Mucosa of descending colon (tissue), 3 donors: ENCODE measurements around the gene SLC4A2. TPM values are rescaled to one million over a fixed set of nuclear protein-coding genes. Genes with fewer than 3 reads are reported as not detected.

ENCODE experiments used
- ATAC-seq: fragments of 200-7000 bp; cut with Tn5 transposase; one replicate; pipeline ENCODE4 v1.9.1; 2020; ENCODE audit warnings: mild to moderate bottlenecking, moderate library complexity
- DNase-seq, 3 donors: peaks; one replicate each; pipeline ENCODE4 v3.0.0-alpha.2; 2020
- H3K36me3 ChIP-seq: fragments of 200-600 bp; one replicate; pipeline ENCODE4 v1.8.0; 2021; ENCODE audit warnings: low read depth, mild to moderate bottlenecking
- H3K4me1 ChIP-seq: fragments of 200-600 bp; one replicate; pipeline ENCODE4 v1.8.0; 2021; ENCODE audit warnings: low read depth, mild to moderate bottlenecking
- H3K4me3 ChIP-seq: fragments of 200-600 bp; one replicate; pipeline ENCODE4 v1.8.0; 2021; ENCODE audit warnings: mild to moderate bottlenecking
- H3K9me3 ChIP-seq: fragments of 200-600 bp; one replicate; pipeline ENCODE4 v1.8.0; 2021; ENCODE audit warnings: mild to moderate bottlenecking
- intact Hi-C, 2 donors: fragments of 100-400 bp; cut with DNase I in 1 of 2; cut with micrococcal nuclease in 1 of 2; formaldehyde crosslinking; loops; one replicate each; pipeline versions ENCODE4 v1.11.0 to v1.11.1; 2022; cut with DNase I, micrococcal nuclease
- total RNA-seq, 3 donors: library from RNA; stranded (reverse); fragmentation: NEBNext Ultra II Directional in 2 of 3; extraction: Animal tissue kit (Norgen Biotek cat#: 25700) in 2 of 3; gene quantifications; one replicate each; pipeline versions ENCODE4 v1.2.1 to v1.2.4, GENCODE V29; 2021 to 2023
- TF ChIP-seq, protein P1 (sequence below): fragments of 200-600 bp; IDR thresholded peaks from one replicate; pipeline ENCODE4 v1.8.0; 2022; ENCODE audit warnings: antibody characterized with exemption, mild to moderate bottlenecking
- donor health status: DM: no; HTN: no; CAD: no; lungs with moderate emphysema.
- donor health status: DM: no; HTN: no; CAD: no.
- donor health status: DM: no; HTN: yes; CAD: no.

Gene SLC4A2
- total RNA-seq, 3 donors from 2014 or later: 82.2 to 168 (median 89.5) TPM

DNA sequence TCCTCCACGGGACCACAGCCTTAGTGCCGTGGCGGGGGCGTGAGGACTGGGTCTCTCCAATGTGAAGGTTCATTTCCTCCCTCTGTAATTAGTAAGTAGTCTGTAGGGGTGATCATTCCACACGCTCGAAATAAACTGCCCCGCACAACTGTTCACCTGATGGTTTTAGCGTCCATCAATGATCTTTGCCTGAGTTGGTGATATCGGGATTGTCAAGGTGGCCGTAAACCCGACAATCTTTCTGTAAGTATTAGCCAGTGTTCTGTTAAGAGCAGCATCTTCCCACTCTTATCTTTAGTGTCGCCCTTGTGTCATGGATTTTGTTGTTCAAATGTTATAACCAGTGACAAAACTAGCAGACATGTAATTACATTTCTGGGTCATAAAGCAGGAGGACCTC is 44.6 kb downstream of the SLC4A2 start:
- Histone ChIP-seq H3K4me3 (no peak overlapping the region), H3K9me3 (no peaks in the 10 kb centered on the region), H3K36me3 (no peaks in the 10 kb centered on the region), H3K4me1 (no peaks in the 10 kb centered on the region)
- intact Hi-C loops: no loop called here
- ATAC-seq (no peak), DNase-seq (no peak)
- TF ChIP-seq, protein P1, sequence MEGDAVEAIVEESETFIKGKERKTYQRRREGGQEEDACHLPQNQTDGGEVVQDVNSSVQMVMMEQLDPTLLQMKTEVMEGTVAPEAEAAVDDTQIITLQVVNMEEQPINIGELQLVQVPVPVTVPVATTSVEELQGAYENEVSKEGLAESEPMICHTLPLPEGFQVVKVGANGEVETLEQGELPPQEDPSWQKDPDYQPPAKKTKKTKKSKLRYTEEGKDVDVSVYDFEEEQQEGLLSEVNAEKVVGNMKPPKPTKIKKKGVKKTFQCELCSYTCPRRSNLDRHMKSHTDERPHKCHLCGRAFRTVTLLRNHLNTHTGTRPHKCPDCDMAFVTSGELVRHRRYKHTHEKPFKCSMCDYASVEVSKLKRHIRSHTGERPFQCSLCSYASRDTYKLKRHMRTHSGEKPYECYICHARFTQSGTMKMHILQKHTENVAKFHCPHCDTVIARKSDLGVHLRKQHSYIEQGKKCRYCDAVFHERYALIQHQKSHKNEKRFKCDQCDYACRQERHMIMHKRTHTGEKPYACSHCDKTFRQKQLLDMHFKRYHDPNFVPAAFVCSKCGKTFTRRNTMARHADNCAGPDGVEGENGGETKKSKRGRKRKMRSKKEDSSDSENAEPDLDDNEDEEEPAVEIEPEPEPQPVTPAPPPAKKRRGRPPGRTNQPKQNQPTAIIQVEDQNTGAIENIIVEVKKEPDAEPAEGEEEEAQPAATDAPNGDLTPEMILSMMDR: no peak

DNA sequence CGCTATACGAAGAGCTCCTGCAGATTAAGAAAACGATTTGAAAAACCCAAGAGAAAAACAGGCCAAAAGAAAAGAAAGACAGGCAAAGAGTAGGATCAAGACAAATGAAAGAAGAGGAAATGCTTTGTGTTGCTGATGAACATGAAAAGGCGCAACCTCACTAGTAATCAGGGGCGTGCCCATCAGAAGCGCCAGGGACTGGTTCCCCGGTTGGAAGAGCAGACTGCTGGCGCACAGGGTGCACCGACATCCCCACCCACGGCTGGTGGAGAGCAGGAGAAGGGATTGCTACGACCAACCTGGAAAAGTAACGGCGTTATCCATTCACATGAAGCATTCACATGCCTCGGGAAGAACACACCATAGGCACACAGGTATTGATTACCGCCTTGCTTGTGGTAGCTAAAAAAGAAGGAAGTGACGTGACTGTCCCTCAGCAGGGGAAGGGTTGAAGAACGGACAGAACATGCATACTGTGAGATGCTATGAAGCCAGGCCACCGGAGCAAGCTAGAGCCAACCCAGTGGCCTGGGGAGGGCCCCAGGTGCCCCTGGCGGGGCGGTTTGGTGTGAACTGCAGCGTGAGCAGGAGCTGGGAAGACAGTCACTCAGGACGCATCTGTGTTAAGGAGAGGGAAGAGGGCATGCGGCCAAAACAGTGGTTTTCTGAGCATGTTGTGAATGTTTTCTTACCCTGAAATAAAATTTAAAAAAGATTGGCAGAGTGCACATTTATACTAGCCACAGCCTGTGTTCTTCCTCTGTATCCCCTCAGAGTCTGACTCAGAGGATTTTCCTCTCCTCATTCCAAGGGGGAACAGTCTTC is 45.2 kb downstream of the SLC4A2 start:
- no peak for ATAC-seq
- TF ChIP-seq, protein P1: no peak
- Histone ChIP-seq H3K4me1 (no peaks in the 10 kb centered on the region), H3K4me3 (no peak overlapping the region), H3K9me3 (no peaks in the 10 kb centered on the region), H3K36me3 (no peaks in the 10 kb centered on the region)
- DNase-seq: no peak
- intact Hi-C loops: no loop called here

DNA sequence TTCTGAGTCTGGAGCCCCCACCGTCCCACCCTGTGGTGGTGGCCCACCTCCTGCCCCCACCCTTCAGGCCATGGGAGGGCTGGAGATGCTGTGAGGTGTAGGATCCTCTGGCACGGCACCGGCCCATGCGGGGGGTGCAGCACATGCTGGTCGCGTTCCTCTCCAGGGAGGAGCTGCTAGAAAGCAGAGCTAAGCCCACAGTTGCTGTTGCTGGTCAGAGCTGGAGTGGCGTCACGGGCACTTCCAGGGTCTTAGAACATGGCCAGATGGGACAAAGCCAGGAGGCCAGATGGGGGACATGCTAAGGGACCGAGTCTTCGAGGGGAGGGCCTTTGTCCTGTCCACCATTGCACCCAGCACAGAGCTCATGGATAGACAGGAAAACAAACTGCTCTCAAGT is 48.5 kb downstream of the SLC4A2 start:
- intact Hi-C loops: no loop called here
- no peaks in the 10 kb centered on the region for H3K4me1 ChIP-seq
- DNase-seq: no peak

DNA sequence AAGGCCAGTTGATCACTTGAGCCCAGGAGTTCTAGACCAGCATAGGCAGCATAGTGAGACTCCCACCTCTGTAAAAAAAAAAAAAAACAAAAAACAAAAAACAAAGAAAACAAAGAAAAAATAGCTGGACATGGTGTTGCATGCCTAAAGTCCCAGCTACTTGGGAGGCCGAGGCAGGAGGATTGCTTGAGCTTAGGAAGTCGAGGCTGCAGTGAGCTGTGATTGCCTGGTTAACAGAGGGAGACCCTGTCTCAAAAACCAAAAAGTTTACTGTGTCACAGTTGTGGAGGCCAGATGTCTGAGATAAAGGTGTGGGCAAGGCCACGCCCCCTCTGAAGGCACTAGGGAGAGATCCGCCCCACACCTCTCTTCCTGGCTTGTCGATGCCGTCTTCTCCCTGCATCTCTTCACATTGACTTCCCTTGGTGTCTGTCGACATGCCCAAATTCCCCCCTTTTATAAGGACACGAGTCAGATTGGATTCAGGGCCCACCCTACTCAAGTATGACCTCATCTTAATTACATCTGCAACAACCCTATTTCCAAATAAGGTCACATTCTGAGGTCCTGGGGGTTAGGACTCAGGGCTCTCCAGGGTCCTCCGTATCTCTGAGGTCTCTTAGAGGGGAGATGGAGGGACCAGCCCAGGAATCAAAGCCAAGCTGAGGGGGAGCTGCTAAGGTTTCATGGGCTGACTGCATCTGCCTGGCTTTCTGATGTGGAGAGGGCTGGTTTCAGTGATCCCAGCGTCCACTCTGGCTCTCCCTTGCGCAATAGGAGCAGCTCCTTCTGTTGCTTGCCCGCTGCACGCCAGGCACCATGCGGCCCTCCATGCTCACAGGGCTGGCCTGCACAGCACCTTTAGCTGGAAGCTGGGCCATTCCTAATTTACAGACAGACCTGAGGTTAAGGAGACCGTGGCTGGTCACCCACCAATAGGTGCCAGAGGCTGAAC is 50.0 kb downstream of the SLC4A2 start:
- no peaks in the 10 kb centered on the region for H3K36me3 ChIP-seq
- intact Hi-C loops: no loop called here
- ATAC-seq: peak; percentile 17
- H3K4me1 ChIP-seq: peaks cover 9% of the 10 kb centered on the region
- no peaks in the 10 kb centered on the region for H3K9me3 ChIP-seq
- DNase-seq: peak in 2 of 3 donors; percentile 31 to 53
- TF ChIP-seq, protein P1: no peak
- H3K4me3 ChIP-seq: no peak overlapping the region

More for the DNA sequence above, 48.5 kb downstream of the SLC4A2 start:
- Histone ChIP-seq H3K9me3 (no peaks in the 10 kb centered on the region), H3K4me3 (no peak overlapping the region), H3K36me3 (no peaks in the 10 kb centered on the region)
- no peak for ATAC-seq
- TF ChIP-seq, protein P1: no peak

DNA sequence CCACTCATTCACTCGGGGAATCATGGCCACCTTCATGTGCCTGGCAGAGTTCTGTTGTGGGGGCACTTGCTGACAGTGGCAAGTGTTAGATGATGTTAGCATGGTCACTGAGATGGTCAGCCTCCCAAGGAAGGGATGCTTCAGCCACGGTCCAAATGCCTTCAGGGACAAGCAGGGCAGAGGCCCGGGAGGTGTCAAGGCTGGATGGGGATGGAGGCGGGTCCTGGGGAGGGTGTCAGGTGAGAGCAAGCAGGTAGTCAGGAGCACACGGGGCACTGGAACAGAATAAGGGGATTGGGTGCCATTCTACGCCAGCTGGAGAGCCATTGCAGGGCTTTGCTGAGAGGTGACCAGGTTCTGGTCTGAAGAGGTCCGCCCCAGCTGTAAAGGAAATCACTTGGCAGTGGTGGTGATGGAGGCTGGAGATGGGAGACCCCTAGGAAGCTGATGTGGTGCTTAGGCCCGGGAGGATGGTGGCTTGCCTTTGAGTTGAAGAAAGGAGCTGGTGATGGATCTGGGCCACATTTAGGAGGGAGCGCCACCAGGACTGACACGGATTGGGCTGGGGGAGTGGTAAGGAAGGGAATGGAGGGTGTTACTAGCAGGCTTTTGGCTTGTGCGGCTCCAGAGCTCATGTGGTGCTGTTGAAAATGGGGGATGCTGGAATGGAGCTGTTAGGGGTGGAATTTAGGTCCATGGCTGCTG is 51.0 kb downstream of the SLC4A2 start:
- intact Hi-C loops: no loop called here

More for the DNA sequence above, 51.0 kb downstream of the SLC4A2 start:
- H3K4me1 ChIP-seq: peaks cover 9% of the 10 kb centered on the region
- DNase-seq (no peak), ATAC-seq (no peak)
- no peaks in the 10 kb centered on the region for H3K36me3 ChIP-seq
- TF ChIP-seq, protein P1: no peak
- H3K4me3 ChIP-seq: no peak overlapping the region
- no peaks in the 10 kb centered on the region for H3K9me3 ChIP-seq
